GM21390 (cell line): ENCODE measurements around the gene POLR1D.

ENCODE experiments used
- ATAC-seq: cut with Tn5 transposase; IDR thresholded peaks from one replicate; pipeline ENCODE4 v1.9.1; 2021; ENCODE audit not compliant: unreplicated experiment

The POLR1D gene

GRCh38 chr13:27670861-27671260 lies 49.2 kb downstream of the POLR1D start:
- ATAC-seq, result no peak

- ATAC-seq, result no peak
These were observed 50.3 kb downstream of the POLR1D start for GRCh38 chr13:27672025-27672424.
